ENCODE data around the gene DHX34.

DNA sequence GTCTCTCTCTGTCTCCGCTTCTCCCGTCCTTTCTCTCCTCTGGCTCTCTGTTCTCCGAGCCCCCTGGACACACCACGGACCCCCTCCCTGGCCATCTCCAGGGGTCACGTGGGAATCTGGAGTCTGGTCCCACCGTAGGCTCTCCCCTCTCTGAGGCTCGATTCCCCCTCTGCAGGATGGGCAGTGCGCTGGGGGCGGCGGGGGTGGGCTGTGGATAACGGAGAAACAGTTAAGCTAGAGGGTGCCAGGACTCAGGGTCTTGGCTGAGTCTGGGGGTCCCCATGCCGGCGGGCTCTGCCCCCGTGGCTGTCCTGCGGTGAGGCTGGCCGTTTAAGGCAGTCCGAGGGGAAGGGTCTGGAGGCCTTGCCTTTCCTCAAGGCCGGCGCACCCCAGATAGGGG is 70.7 kb downstream of the DHX34 start:
- TF ChIP-seq, protein P1, sequence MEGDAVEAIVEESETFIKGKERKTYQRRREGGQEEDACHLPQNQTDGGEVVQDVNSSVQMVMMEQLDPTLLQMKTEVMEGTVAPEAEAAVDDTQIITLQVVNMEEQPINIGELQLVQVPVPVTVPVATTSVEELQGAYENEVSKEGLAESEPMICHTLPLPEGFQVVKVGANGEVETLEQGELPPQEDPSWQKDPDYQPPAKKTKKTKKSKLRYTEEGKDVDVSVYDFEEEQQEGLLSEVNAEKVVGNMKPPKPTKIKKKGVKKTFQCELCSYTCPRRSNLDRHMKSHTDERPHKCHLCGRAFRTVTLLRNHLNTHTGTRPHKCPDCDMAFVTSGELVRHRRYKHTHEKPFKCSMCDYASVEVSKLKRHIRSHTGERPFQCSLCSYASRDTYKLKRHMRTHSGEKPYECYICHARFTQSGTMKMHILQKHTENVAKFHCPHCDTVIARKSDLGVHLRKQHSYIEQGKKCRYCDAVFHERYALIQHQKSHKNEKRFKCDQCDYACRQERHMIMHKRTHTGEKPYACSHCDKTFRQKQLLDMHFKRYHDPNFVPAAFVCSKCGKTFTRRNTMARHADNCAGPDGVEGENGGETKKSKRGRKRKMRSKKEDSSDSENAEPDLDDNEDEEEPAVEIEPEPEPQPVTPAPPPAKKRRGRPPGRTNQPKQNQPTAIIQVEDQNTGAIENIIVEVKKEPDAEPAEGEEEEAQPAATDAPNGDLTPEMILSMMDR (IDR thresholded peaks at IDR 0.05; ENCODE audit: low read length): no peak
- no peak for TF ChIP-seq EZH2phosphoT487 (IDR thresholded peaks at IDR 0.05; ENCODE audit: low read length)

Measured in MM.1S (cell line).